ENCODE measurements around the gene CTXND1.
"Not testable (repeated sequence)": the region's sequence is repeated elsewhere in the genome, so short reads cannot be mapped to it uniquely, and the experiment has no call there.

DNA sequence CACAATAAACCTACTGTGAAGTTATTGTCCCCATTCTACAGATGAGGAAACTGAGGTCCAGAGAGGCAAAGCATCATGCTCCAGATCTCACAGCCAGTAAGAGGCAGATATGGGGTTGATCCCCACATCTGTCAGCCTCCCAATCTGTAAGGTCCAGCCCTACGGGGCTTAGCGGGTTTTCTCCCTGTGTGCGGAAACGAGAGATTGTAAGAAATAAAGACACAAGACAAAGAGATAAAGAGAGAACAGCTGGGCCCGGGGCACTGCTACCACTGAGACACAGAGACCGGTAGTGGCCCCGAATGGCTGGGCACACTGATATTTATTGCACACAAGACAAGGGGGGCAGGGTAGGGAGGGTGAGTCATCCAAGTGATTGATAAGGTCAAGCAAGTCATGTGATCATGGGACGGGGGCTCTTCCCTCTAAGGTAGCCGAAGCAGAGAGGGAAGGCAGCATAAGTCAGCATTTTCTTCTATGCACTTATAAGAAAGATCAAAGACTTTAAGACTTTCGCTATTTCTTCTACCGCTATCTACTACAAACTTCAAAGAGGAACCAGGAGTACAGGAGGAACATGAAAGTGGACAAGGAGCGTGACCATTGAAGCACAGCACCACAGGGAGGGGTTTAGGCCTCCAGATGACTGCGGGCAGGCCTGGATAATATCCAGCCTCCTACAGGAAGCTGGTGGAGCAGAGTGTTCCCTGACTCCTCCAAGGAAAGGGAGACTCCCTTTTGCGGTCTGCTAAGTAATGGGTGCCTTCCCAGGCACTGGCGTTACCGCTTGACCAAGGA is 96.4 kb downstream of the CTXND1 start:
- TF ChIP-seq, protein P1, sequence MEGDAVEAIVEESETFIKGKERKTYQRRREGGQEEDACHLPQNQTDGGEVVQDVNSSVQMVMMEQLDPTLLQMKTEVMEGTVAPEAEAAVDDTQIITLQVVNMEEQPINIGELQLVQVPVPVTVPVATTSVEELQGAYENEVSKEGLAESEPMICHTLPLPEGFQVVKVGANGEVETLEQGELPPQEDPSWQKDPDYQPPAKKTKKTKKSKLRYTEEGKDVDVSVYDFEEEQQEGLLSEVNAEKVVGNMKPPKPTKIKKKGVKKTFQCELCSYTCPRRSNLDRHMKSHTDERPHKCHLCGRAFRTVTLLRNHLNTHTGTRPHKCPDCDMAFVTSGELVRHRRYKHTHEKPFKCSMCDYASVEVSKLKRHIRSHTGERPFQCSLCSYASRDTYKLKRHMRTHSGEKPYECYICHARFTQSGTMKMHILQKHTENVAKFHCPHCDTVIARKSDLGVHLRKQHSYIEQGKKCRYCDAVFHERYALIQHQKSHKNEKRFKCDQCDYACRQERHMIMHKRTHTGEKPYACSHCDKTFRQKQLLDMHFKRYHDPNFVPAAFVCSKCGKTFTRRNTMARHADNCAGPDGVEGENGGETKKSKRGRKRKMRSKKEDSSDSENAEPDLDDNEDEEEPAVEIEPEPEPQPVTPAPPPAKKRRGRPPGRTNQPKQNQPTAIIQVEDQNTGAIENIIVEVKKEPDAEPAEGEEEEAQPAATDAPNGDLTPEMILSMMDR (IDR thresholded peaks at IDR 0.05; ENCODE audit: low read depth, low read length, poor library complexity, severe bottlenecking), result not testable (repeated sequence)
- not testable (repeated sequence) for TF ChIP-seq EZH2phosphoT487 (IDR thresholded peaks at IDR 0.05; ENCODE audit: borderline replicate concordance, low read length)

Data from DOHH2 (cell line).